Measurements from ENCODE around the gene BRME1.

GRCh38 chr19:13880059-13881043, 25.6 kb downstream of the BRME1 start:
- peak; percentile 97 to 100 (median 100) for TF ChIP-seq CTCF (IDR thresholded peaks at IDR 0.05)
- peak; percentile 31 to 33 for TF ChIP-seq POLR2A (IDR thresholded peaks at IDR 0.05)

All from uterus (tissue), 2 donors.